ENCODE measurements around the gene LITAF. TPM values are rescaled to one million over a fixed set of nuclear protein-coding genes. Genes with fewer than 3 reads are reported as not detected.

The LITAF gene
- total RNA-seq, 1 donor from 2014 or later, result 242 TPM

- TF ChIP-seq CTCF (IDR thresholded peaks at IDR 0.05), result no peak
- no peak for DNase-seq
- no peak overlapping the region for H3K4me3 ChIP-seq
- intact Hi-C loops (cut with DNase I), result loop anchor here (10.0 kb wide), 1 partner anchor 184 kb away; no protein-coding TSS in a partner anchor
- no peaks in the 10 kb centered on the region for H3K4me1 ChIP-seq
- H3K27me3 ChIP-seq, result no peaks in the 10 kb centered on the region
- H3K9me3 ChIP-seq, result no peaks in the 10 kb centered on the region
- no peaks in the 10 kb centered on the region for H3K36me3 ChIP-seq
- no peak for ATAC-seq
- H3K27ac ChIP-seq, result no peak overlapping the region
Observed at GRCh38 chr16:11530171-11530940, 56.4 kb downstream of the LITAF start.

- Histone ChIP-seq H3K4me1 (no peaks in the 10 kb centered on the region), H3K27me3 (no peaks in the 10 kb centered on the region), H3K4me3 (no peak overlapping the region), H3K9me3 (no peaks in the 10 kb centered on the region), H3K27ac (no peak overlapping the region), H3K36me3 (no peaks in the 10 kb centered on the region)
- ATAC-seq (no peak), DNase-seq (no peak)
- intact Hi-C loops (cut with DNase I), result no loop called here
- TF ChIP-seq CTCF (IDR thresholded peaks at IDR 0.05), result no peak
Observed at GRCh38 chr16:11529285-11529684, 57.4 kb downstream of the LITAF start.

GRCh38 chr16:11528053-11528452, 58.7 kb downstream of the LITAF start:
- Histone ChIP-seq H3K4me3 (no peak overlapping the region), H3K4me1 (no peaks in the 10 kb centered on the region), H3K36me3 (no peaks in the 10 kb centered on the region), H3K27ac (no peak overlapping the region), H3K9me3 (no peaks in the 10 kb centered on the region), H3K27me3 (no peaks in the 10 kb centered on the region)
- TF ChIP-seq CTCF (IDR thresholded peaks at IDR 0.05), result no peak
- intact Hi-C loops (cut with DNase I), result no loop called here
- ATAC-seq (no peak), DNase-seq (no peak)

- Histone ChIP-seq H3K27ac (no peak overlapping the region), H3K9me3 (no peaks in the 10 kb centered on the region), H3K4me3 (no peak overlapping the region), H3K36me3 (no peaks in the 10 kb centered on the region), H3K27me3 (no peaks in the 10 kb centered on the region), H3K4me1 (no peaks in the 10 kb centered on the region)
- intact Hi-C loops (cut with DNase I), result no loop called here
- DNase-seq (no peak), ATAC-seq (no peak)
- TF ChIP-seq CTCF (IDR thresholded peaks at IDR 0.05), result no peak
Observed at GRCh38 chr16:11526655-11527350, 59.9 kb downstream of the LITAF start.

GRCh38 chr16:11524098-11524760, 62.5 kb downstream of the LITAF start:
- no peak for TF ChIP-seq CTCF (IDR thresholded peaks at IDR 0.05)
- H3K9me3 ChIP-seq, result peaks cover 9% of the 10 kb centered on the region
- no peaks in the 10 kb centered on the region for H3K36me3 ChIP-seq
- ATAC-seq (no peak), DNase-seq (no peak)
- intact Hi-C loops (cut with DNase I), result no loop called here
- no peaks in the 10 kb centered on the region for H3K4me1 ChIP-seq
- H3K27ac ChIP-seq, result no peak overlapping the region
- no peaks in the 10 kb centered on the region for H3K27me3 ChIP-seq
- H3K4me3 ChIP-seq, result no peak overlapping the region

All from upper lobe of right lung (tissue), 1 donor.